ENCODE results near the gene ADAM22. TPM values are rescaled to one million over a fixed set of nuclear protein-coding genes. Genes with fewer than 3 reads are reported as not detected.

Gene ADAM22
- total and polyA plus RNA-seq, 4 donors = 0.04 to 0.61 (median 0.15) TPM

DNA sequence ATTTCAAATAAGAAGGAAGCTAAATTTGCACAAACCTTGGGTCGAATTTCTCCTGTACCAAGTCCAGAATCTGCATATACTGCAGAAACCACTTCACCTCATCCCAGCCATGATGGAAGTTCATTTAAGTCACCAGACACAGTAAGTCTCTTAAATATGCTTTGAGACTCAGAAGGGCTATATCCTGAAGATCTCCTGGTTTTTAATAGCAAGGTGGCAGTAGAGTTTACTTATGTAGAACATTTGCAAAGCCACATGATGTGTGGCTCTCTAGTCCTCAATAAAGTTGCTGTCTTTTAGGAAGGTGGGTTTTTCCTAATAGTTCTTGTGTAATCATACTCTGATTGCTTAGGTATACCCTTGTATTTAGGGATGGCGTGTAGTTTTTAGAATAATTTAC lies 49.0 kb upstream of the ADAM22 start:
- WGBS = 92% methylated on average over 2 of the region's 2 CpGs
- DNase-seq (ENCODE audit: low spot score) = no peak
- peaks cover 0 to 2% (median 0%) of the 10 kb centered on the region in 4 donors for H3K36me3 ChIP-seq (ENCODE audit: control insufficient read depth in 4 of 4, insufficient read depth in 3 of 4, low read depth in 1 of 4, low read length in 3 of 4)

DNA sequence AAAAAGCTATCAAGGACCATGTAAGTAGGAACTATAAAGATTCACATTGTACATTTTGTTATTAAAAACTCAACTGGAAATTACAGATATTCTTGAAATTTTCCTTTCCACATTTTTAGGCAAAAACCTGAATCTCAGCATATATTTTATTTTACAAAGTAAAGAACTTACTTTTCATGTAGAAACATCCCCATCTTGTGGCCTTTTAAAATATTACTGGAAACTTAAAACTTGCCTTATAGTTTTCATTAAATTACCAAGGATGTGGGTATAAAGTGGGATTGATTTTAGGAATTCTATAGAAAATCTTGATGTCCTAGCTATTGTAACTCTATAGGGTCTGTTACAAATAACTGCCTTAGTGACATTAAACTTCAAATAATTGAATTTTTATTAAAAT lies 47.2 kb upstream of the ADAM22 start:
- Histone ChIP-seq H3K9me3 (ENCODE audit: control insufficient read depth in 4 of 4, low read length in 3 of 4) (no peaks in the 10 kb centered on the region), H3K4me1 (ENCODE audit: control insufficient read depth in 4 of 4, insufficient read depth in 4 of 4, low read length in 3 of 4) (no peaks in the 10 kb centered on the region), H3K9ac (ENCODE audit: low read depth in 1 of 2, low read length in 2 of 2) (no peak overlapping the region), H3K36me3 (ENCODE audit: control insufficient read depth in 4 of 4, insufficient read depth in 3 of 4, low read depth in 1 of 4, low read length in 3 of 4) (peaks cover 0 to 2% (median 0%) of the 10 kb centered on the region in 4 donors), H3K4me3 (ENCODE audit: low read depth in 1 of 3, low read length in 3 of 3) (no peak overlapping the region), H3K27me3 (ENCODE audit: control insufficient read depth in 4 of 4, insufficient read depth in 4 of 4, low read length in 3 of 4) (no peaks in the 10 kb centered on the region), H3K27ac (ENCODE audit: low read depth in 1 of 2, low read length in 2 of 2) (no peak overlapping the region)
- DNase-seq (ENCODE audit: low spot score) = no peak
- TF ChIP-seq, protein P1, sequence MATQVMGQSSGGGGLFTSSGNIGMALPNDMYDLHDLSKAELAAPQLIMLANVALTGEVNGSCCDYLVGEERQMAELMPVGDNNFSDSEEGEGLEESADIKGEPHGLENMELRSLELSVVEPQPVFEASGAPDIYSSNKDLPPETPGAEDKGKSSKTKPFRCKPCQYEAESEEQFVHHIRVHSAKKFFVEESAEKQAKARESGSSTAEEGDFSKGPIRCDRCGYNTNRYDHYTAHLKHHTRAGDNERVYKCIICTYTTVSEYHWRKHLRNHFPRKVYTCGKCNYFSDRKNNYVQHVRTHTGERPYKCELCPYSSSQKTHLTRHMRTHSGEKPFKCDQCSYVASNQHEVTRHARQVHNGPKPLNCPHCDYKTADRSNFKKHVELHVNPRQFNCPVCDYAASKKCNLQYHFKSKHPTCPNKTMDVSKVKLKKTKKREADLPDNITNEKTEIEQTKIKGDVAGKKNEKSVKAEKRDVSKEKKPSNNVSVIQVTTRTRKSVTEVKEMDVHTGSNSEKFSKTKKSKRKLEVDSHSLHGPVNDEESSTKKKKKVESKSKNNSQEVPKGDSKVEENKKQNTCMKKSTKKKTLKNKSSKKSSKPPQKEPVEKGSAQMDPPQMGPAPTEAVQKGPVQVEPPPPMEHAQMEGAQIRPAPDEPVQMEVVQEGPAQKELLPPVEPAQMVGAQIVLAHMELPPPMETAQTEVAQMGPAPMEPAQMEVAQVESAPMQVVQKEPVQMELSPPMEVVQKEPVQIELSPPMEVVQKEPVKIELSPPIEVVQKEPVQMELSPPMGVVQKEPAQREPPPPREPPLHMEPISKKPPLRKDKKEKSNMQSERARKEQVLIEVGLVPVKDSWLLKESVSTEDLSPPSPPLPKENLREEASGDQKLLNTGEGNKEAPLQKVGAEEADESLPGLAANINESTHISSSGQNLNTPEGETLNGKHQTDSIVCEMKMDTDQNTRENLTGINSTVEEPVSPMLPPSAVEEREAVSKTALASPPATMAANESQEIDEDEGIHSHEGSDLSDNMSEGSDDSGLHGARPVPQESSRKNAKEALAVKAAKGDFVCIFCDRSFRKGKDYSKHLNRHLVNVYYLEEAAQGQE (IDR thresholded peaks at IDR 0.05) = no peak
- TF ChIP-seq EGR1 (IDR thresholded peaks at IDR 0.05; ENCODE audit: low read depth in 2 of 2) (no peak), GABPA (IDR thresholded peaks at IDR 0.05 in 1 of 2, conservative IDR thresholded peaks at IDR 0.05 in 1 of 2) (no peak), HNF4G (IDR thresholded peaks at IDR 0.05) (no peak), FOXA1 (IDR thresholded peaks at IDR 0.05) (no peak), RAD21 (IDR thresholded peaks at IDR 0.05) (peak; percentile 80 to 81), NR2F2 (IDR thresholded peaks at IDR 0.05) (no peak), RXRA (IDR thresholded peaks at IDR 0.05) (no peak)
- TF ChIP-seq, protein P2, sequence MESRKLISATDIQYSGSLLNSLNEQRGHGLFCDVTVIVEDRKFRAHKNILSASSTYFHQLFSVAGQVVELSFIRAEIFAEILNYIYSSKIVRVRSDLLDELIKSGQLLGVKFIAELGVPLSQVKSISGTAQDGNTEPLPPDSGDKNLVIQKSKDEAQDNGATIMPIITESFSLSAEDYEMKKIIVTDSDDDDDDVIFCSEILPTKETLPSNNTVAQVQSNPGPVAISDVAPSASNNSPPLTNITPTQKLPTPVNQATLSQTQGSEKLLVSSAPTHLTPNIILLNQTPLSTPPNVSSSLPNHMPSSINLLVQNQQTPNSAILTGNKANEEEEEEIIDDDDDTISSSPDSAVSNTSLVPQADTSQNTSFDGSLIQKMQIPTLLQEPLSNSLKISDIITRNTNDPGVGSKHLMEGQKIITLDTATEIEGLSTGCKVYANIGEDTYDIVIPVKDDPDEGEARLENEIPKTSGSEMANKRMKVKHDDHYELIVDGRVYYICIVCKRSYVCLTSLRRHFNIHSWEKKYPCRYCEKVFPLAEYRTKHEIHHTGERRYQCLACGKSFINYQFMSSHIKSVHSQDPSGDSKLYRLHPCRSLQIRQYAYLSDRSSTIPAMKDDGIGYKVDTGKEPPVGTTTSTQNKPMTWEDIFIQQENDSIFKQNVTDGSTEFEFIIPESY (IDR thresholded peaks at IDR 0.05) = no peak

More for the DNA sequence above, 49.0 kb upstream of the ADAM22 start:
- no peak overlapping the region for H3K4me3 ChIP-seq (ENCODE audit: low read depth in 1 of 3, low read length in 3 of 3)
- no peaks in the 10 kb centered on the region for H3K9me3 ChIP-seq (ENCODE audit: control insufficient read depth in 4 of 4, low read length in 3 of 4)
- H3K4me1 ChIP-seq (ENCODE audit: control insufficient read depth in 4 of 4, insufficient read depth in 4 of 4, low read length in 3 of 4) = no peaks in the 10 kb centered on the region
- H3K9ac ChIP-seq (ENCODE audit: low read depth in 1 of 2, low read length in 2 of 2) = no peak overlapping the region
- H3K27me3 ChIP-seq (ENCODE audit: control insufficient read depth in 4 of 4, insufficient read depth in 4 of 4, low read length in 3 of 4) = no peaks in the 10 kb centered on the region
- H3K27ac ChIP-seq (ENCODE audit: low read depth in 1 of 2, low read length in 2 of 2) = no peak overlapping the region
- TF ChIP-seq, protein P3, sequence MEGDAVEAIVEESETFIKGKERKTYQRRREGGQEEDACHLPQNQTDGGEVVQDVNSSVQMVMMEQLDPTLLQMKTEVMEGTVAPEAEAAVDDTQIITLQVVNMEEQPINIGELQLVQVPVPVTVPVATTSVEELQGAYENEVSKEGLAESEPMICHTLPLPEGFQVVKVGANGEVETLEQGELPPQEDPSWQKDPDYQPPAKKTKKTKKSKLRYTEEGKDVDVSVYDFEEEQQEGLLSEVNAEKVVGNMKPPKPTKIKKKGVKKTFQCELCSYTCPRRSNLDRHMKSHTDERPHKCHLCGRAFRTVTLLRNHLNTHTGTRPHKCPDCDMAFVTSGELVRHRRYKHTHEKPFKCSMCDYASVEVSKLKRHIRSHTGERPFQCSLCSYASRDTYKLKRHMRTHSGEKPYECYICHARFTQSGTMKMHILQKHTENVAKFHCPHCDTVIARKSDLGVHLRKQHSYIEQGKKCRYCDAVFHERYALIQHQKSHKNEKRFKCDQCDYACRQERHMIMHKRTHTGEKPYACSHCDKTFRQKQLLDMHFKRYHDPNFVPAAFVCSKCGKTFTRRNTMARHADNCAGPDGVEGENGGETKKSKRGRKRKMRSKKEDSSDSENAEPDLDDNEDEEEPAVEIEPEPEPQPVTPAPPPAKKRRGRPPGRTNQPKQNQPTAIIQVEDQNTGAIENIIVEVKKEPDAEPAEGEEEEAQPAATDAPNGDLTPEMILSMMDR (IDR thresholded peaks at IDR 0.05; ENCODE audit: low read depth, low read length, missing input control) = no peak
- TF ChIP-seq, protein P2 (IDR thresholded peaks at IDR 0.05) = no peak
- TF ChIP-seq FOXA1 (IDR thresholded peaks at IDR 0.05) (no peak), SP1 (IDR thresholded peaks at IDR 0.05) (no peak), RXRA (IDR thresholded peaks at IDR 0.05) (no peak), JUND (IDR thresholded peaks at IDR 0.05) (no peak), HNF4A (conservative IDR thresholded peaks at IDR 0.05) (no peak), EGR1 (IDR thresholded peaks at IDR 0.05; ENCODE audit: low read depth in 2 of 2) (no peak), TAF1 (conservative IDR thresholded peaks at IDR 0.05) (no peak), HNF4G (IDR thresholded peaks at IDR 0.05) (no peak), RAD21 (IDR thresholded peaks at IDR 0.05) (no peak)
- TF ChIP-seq, protein P1 (IDR thresholded peaks at IDR 0.05) = no peak
- TF ChIP-seq, protein P4, sequence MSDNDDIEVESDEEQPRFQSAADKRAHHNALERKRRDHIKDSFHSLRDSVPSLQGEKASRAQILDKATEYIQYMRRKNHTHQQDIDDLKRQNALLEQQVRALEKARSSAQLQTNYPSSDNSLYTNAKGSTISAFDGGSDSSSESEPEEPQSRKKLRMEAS (IDR thresholded peaks at IDR 0.05) = no peak

All from liver (tissue), 9 donors.